Measurements from ENCODE around the gene COQ4. TPM values are rescaled to one million over a fixed set of nuclear protein-coding genes. Genes with fewer than 3 reads are reported as not detected.
"Not testable (repeated sequence)": the region's sequence is repeated elsewhere in the genome, so short reads cannot be mapped to it uniquely, and the experiment has no call there.

Gene COQ4
- total and polyA plus RNA-seq, 2 of the 8 experiments (the other 6 are each of a cell fraction or from before 2014, with no cell fraction given): 32.3 to 58.8 TPM

GRCh38 chr9:128276574-128277270, 45.9 kb upstream of the COQ4 start (continued):
- no peak for TF ChIP-seq SIRT6 (IDR thresholded peaks at IDR 0.05; ENCODE audit: low read length)

- H4K5ac ChIP-seq (ENCODE audit: insufficient read length, low read depth, low read length); POLR2A ChIA-PET (ENCODE audit: partially characterized antibody); H3K36me3 ChIP-seq (ENCODE audit: control insufficient read depth in 2 of 4, insufficient read depth in 4 of 4, low read length in 3 of 4); H3K4me3 ChIP-seq (ENCODE audit: extremely low read depth in 1 of 4, insufficient read depth in 2 of 4, low read depth in 3 of 4, low read length in 4 of 4); H3K9me3 ChIP-seq (ENCODE audit: insufficient read depth in 2 of 2, low read depth in 1 of 2, low read length in 1 of 2); H3K27me3 ChIP-seq (replicated peaks in 1 of 4; ENCODE audit: control insufficient read depth in 3 of 4, extremely low read depth in 1 of 4, insufficient read depth in 3 of 4, low read length in 3 of 4); H3K79me1 ChIP-seq (ENCODE audit: low read depth, low read length); DNase-seq (ENCODE audit: low read depth in 1 of 2, low spot score in 2 of 2); H4K8ac ChIP-seq (ENCODE audit: extremely low read depth, insufficient read depth, low read length); H2BK20ac ChIP-seq (ENCODE audit: low read length); H2AFZ ChIP-seq (ENCODE audit: low read length); H3K4me1 ChIP-seq (replicated peaks in 1 of 4; ENCODE audit: control insufficient read depth in 3 of 4, insufficient read depth in 4 of 4, low read length in 3 of 4); H3K9ac ChIP-seq (replicated peaks in 1 of 4; ENCODE audit: extremely low read depth in 1 of 4, low read depth in 3 of 4, low read length in 3 of 4); H3K4ac ChIP-seq (replicated peaks; ENCODE audit: insufficient read length, low read depth, low read length); H3K27ac ChIP-seq (ENCODE audit: low read depth, low read length); H2BK15ac ChIP-seq (ENCODE audit: low read length); H3K18ac ChIP-seq (ENCODE audit: extremely low read depth, low read length); H2BK5ac ChIP-seq (ENCODE audit: low read depth, low read length); H3K79me2 ChIP-seq (ENCODE audit: control insufficient read depth in 1 of 2, insufficient read depth in 2 of 2, low read length in 2 of 2); H2AK5ac ChIP-seq (ENCODE audit: low read depth, low read length); H3K23ac ChIP-seq (ENCODE audit: insufficient read length); CTCF ChIA-PET (ENCODE audit: partially characterized antibody); H4K91ac ChIP-seq (replicated peaks; ENCODE audit: insufficient read length, low read length); H2BK12ac ChIP-seq (ENCODE audit: low read depth, low read length); H3K56ac ChIP-seq (replicated peaks; ENCODE audit: insufficient read length, low read depth, low read length); FAIRE-seq; H3K4me2 ChIP-seq (ENCODE audit: insufficient read depth in 1 of 2, low read depth in 2 of 2, low read length in 2 of 2); H4K20me1 ChIP-seq (replicated peaks in 1 of 2; ENCODE audit: control insufficient read depth in 1 of 2, insufficient read depth in 2 of 2, low read length in 2 of 2); H3K14ac ChIP-seq (ENCODE audit: insufficient read length); H2BK120ac ChIP-seq (replicated peaks; ENCODE audit: low read depth, low read length): not testable (repeated sequence)
- WGBS, 2 experiments (ENCODE audit: extremely low coverage in 1 of 2, insufficient coverage in 1 of 2, insufficient read length in 1 of 2, insufficient replicate concordance in 2 of 2, low coverage in 1 of 2, low lambda C conversion rate in 2 of 2, missing lambda C conversion rate in 1 of 2): 90% methylated on average over 22 of the region's 22 CpGs; no CpG with 5 or more reads in 1 of the 2 experiments
- H3K23me2 ChIP-seq (ENCODE audit: low read depth, low read length): peaks cover 11% of the 10 kb centered on the region
Measured at GRCh38 chr9:128279088-128280073, 43.3 kb upstream of the COQ4 start.
